GM23248 (cell line): ENCODE results near the gene LRP3.

ENCODE experiments used
- EZH2 ChIP-seq: fragments of 200-600 bp; sonication (generic); IDR thresholded peaks from 2 replicates; pipeline ENCODE4 v1.6.1; 2018; ENCODE audit warnings: antibody characterized with exemption, mild to moderate bottlenecking; ENCODE audit not compliant: insufficient read depth, poor library complexity, severe bottlenecking
- EZH2phosphoT487 ChIP-seq: fragments of 200-600 bp; sonication (generic); IDR thresholded peaks from 2 replicates; pipeline ENCODE4 v1.6.1; 2018; ENCODE audit warnings: antibody characterized with exemption, moderate library complexity, mild to moderate bottlenecking, low read depth; ENCODE audit not compliant: insufficient read depth

DNA sequence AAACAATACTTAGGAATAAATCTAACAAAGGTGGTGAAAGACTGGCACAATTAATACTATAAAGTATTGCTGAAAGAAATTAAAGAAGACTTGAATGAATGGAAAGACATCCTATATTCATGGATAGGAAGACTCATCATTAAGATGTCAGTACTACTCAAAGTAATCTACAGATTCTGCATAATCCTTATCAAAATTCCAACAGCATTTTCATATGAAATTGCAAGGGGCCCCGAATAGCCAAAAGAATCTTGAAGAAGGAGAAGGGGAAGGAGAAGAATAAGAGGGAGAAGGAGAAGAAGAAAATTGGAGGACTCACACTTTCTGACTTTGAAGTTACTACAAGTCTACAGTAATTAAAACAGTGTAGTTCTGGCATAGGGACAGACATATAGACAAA is 25.6 kb upstream of the LRP3 start:
- no peak for TF ChIP-seq EZH2
- TF ChIP-seq EZH2phosphoT487: no peak
